DND-41 (cell line): ENCODE measurements around the gene RALA.
A peak's percentile ranks its signal among the peaks of the same experiment; 100 is the strongest.

Experiments
- ATAC-seq: fragments of 200-7000 bp; cut with Tn5 transposase; 3 replicates; pipeline ENCODE4 v1.9.1; 2021; ENCODE audit warnings: low read depth; ENCODE audit not compliant: insufficient read depth
- DNase-seq: peaks from one replicate; pipeline ENCODE4 v3.0.0-alpha.2; 2020
- H2AFZ ChIP-seq: 2 replicates; pipeline ENCODE4 v1.6.0; 2012; ENCODE audit warnings: low read depth, low read length
- H3K27ac ChIP-seq: 2 replicates; pipeline ENCODE4 v1.5.1; 2012; ENCODE audit warnings: low read length, inconsistent platforms
- H3K27me3 ChIP-seq: fragments of 200-600 bp; sonication (generic); 2 replicates; pipeline ENCODE4 v1.6.0; 2012; ENCODE audit warnings: low read length, mild to moderate bottlenecking, inconsistent platforms; ENCODE audit not compliant: insufficient read depth, poor library complexity
- H3K36me3 ChIP-seq: 2 replicates; pipeline ENCODE4 v1.5.1; 2012; ENCODE audit warnings: low read length, inconsistent platforms; ENCODE audit not compliant: insufficient read depth
- H3K4me1 ChIP-seq: 2 replicates; pipeline ENCODE4 v1.5.1; 2012; ENCODE audit warnings: mild to moderate bottlenecking, low read length; ENCODE audit not compliant: insufficient read depth
- H3K4me2 ChIP-seq: 2 replicates; pipeline ENCODE4 v1.6.0; 2012; ENCODE audit warnings: mild to moderate bottlenecking, moderate library complexity, low read length, inconsistent platforms; ENCODE audit not compliant: insufficient read depth
- H3K4me3 ChIP-seq, 2 experiments: fragments of 200-600 bp in 1 of 2; shearing (Covaris generic) in 1 of 2; 2 replicates each; pipeline ENCODE4 v1.5.1; 2012 to 2016; ENCODE audit warnings: inconsistent platforms in 2 of 2, low read length in 2 of 2, mild to moderate bottlenecking in 2 of 2, low read depth in 1 of 2, moderate library complexity in 1 of 2
- H3K79me2 ChIP-seq: 2 replicates; pipeline ENCODE4 v1.6.0; 2012; ENCODE audit warnings: low read length, inconsistent platforms; ENCODE audit not compliant: insufficient read depth
- H3K9ac ChIP-seq: 2 replicates; pipeline ENCODE4 v1.6.0; 2012; ENCODE audit warnings: low read depth, mild to moderate bottlenecking, inconsistent platforms, low read length, moderate library complexity
- H3K9me3 ChIP-seq: 2 replicates; pipeline ENCODE4 v1.5.1; 2012; ENCODE audit warnings: low read length, moderate library complexity, mild to moderate bottlenecking, inconsistent platforms; ENCODE audit not compliant: insufficient read depth, severe bottlenecking
- H4K20me1 ChIP-seq: 2 replicates; pipeline ENCODE4 v1.6.0; 2012; ENCODE audit warnings: low read length; ENCODE audit not compliant: insufficient read depth
- CTCF ChIP-seq: IDR thresholded peaks from 2 replicates; pipeline ENCODE4 v1.5.1; 2012; ENCODE audit warnings: borderline replicate concordance, low read length, moderate library complexity, mild to moderate bottlenecking; ENCODE audit not compliant: poor library complexity, severe bottlenecking; ENCODE audit errors: extremely low read depth
- EZH2 ChIP-seq: IDR thresholded peaks from 3 replicates; pipeline ENCODE4 v1.6.1; 2012; ENCODE audit warnings: borderline replicate concordance, low read depth, mild to moderate bottlenecking, moderate library complexity, low read length, inconsistent platforms; ENCODE audit not compliant: severe bottlenecking

The RALA gene

GRCh38 chr7:39621261-39621660, 2.1 kb upstream of the RALA start:
- Histone ChIP-seq H3K79me2 (peaks cover 35% of the 10 kb centered on the region), H3K27me3 (no peaks in the 10 kb centered on the region), H3K9me3 (no peaks in the 10 kb centered on the region), H3K36me3 (no peaks in the 10 kb centered on the region; the same call in 1 of the 2 replicates), H3K4me2 (no peak overlapping the region), H3K4me3 (no peak overlapping the region), H3K4me1 (peaks cover 34% of the 10 kb centered on the region), H4K20me1 (peaks cover 2% of the 10 kb centered on the region; the same call in 1 of the 2 replicates), H3K27ac (no peak overlapping the region), H2AFZ (no peak overlapping the region), H3K9ac (no peak overlapping the region)
- TF ChIP-seq CTCF (no peak), EZH2 (no peak)
- ATAC-seq = no peak
- no peak for DNase-seq

- peak overlapping the region in 1 of 2 experiments; percentile 70; a peak in 2 of 4 replicates for H3K4me3 ChIP-seq
- peaks cover 39% of the 10 kb centered on the region for H3K4me1 ChIP-seq
- no peak overlapping the region for H3K27ac ChIP-seq
- no peaks in the 10 kb centered on the region for H3K9me3 ChIP-seq
- peaks cover 4% of the 10 kb centered on the region; the same call in 1 of the 2 replicates for H4K20me1 ChIP-seq
- ATAC-seq = no peak
- H3K27me3 ChIP-seq = no peaks in the 10 kb centered on the region
- H3K79me2 ChIP-seq = peaks cover 42% of the 10 kb centered on the region
- H3K9ac ChIP-seq = peak overlapping the region; percentile 93; the same call in 1 of the 2 replicates
- H3K36me3 ChIP-seq = no peaks in the 10 kb centered on the region; the same call in 1 of the 2 replicates
- H2AFZ ChIP-seq = no peak overlapping the region
- DNase-seq = no peak
- peak overlapping the region; percentile 68 for H3K4me2 ChIP-seq
- TF ChIP-seq EZH2 (no peak), CTCF (no peak)
Measured at GRCh38 chr7:39621784-39622411, 1.5 kb upstream of the RALA start.

- H2AFZ ChIP-seq = peak overlapping the region; percentile 87
- peak overlapping the region; percentile 93 for H3K9ac ChIP-seq
- DNase-seq (no peak), ATAC-seq (peak; percentile 3; the same call in 2 of the 3 replicates)
- peaks cover 4% of the 10 kb centered on the region; the same call in 1 of the 2 replicates for H4K20me1 ChIP-seq
- peak overlapping the region; percentile 70 to 84 for H3K4me3 ChIP-seq
- H3K27me3 ChIP-seq = no peaks in the 10 kb centered on the region
- no peaks in the 10 kb centered on the region for H3K9me3 ChIP-seq
- H3K27ac ChIP-seq = peak overlapping the region; percentile 76
- TF ChIP-seq CTCF (no peak), EZH2 (no peak)
- no peaks in the 10 kb centered on the region; the same call in 1 of the 2 replicates for H3K36me3 ChIP-seq
- H3K4me1 ChIP-seq = peaks cover 39% of the 10 kb centered on the region
- peak overlapping the region; percentile 68 for H3K4me2 ChIP-seq
- peaks cover 49% of the 10 kb centered on the region for H3K79me2 ChIP-seq
Measured at GRCh38 chr7:39622609-39623008, 763 bp upstream of the RALA start.
